Endothelial cell (in vitro differentiated cells): ENCODE data around the gene SRP54. TPM values are rescaled to one million over a fixed set of nuclear protein-coding genes. Genes with fewer than 3 reads are reported as not detected.

ENCODE experiments used
- DNase-seq: peaks from one replicate; pipeline ENCODE4 v3.0.0; 2021; ENCODE audit warnings: low spot score
- H3K27ac Mint-ChIP-seq: one replicate; pipeline ENCODE4 v1.8.0; 2021; ENCODE audit warnings: mixed read lengths, inconsistent platforms; ENCODE audit not compliant: unreplicated experiment
- H3K27me3 Mint-ChIP-seq: one replicate; pipeline ENCODE4 v1.8.0; 2021; ENCODE audit warnings: mild to moderate bottlenecking, moderate library complexity, mixed read lengths, inconsistent platforms; ENCODE audit not compliant: unreplicated experiment
- H3K36me3 Mint-ChIP-seq: one replicate; pipeline ENCODE4 v1.8.0; 2021; ENCODE audit warnings: mild to moderate bottlenecking, low read depth, mixed read lengths, inconsistent platforms; ENCODE audit not compliant: unreplicated experiment
- H3K4me1 Mint-ChIP-seq: one replicate; pipeline ENCODE4 v1.8.0; 2021; ENCODE audit warnings: mild to moderate bottlenecking, mixed read lengths, inconsistent platforms; ENCODE audit not compliant: unreplicated experiment
- H3K4me3 Mint-ChIP-seq: one replicate; pipeline ENCODE4 v1.8.0; 2021; ENCODE audit warnings: mild to moderate bottlenecking, mixed read lengths, inconsistent platforms; ENCODE audit not compliant: unreplicated experiment
- H3K9me3 Mint-ChIP-seq: one replicate; pipeline ENCODE4 v1.8.0; 2021; ENCODE audit warnings: mixed read lengths, inconsistent platforms; ENCODE audit not compliant: unreplicated experiment
- total RNA-seq: library from RNA; stranded (reverse); fragmentation: NEBNext Ultra II Directional; extraction: Animal tissue kit (Norgen Biotek cat#: 25700); gene quantifications from one replicate; pipeline ENCODE4 v1.2.1, GENCODE V29; 2021; ENCODE audit not compliant: unreplicated experiment
- TF ChIP-seq, protein P1 (sequence below): fragments of 200-600 bp; sonication (generic); IDR thresholded peaks from one replicate; pipeline ENCODE4 v1.5.0; 2021; ENCODE audit warnings: antibody characterized with exemption; ENCODE audit not compliant: unreplicated experiment

Gene SRP54
- total RNA-seq, 1 donor from 2014 or later = 47.7 TPM

DNA sequence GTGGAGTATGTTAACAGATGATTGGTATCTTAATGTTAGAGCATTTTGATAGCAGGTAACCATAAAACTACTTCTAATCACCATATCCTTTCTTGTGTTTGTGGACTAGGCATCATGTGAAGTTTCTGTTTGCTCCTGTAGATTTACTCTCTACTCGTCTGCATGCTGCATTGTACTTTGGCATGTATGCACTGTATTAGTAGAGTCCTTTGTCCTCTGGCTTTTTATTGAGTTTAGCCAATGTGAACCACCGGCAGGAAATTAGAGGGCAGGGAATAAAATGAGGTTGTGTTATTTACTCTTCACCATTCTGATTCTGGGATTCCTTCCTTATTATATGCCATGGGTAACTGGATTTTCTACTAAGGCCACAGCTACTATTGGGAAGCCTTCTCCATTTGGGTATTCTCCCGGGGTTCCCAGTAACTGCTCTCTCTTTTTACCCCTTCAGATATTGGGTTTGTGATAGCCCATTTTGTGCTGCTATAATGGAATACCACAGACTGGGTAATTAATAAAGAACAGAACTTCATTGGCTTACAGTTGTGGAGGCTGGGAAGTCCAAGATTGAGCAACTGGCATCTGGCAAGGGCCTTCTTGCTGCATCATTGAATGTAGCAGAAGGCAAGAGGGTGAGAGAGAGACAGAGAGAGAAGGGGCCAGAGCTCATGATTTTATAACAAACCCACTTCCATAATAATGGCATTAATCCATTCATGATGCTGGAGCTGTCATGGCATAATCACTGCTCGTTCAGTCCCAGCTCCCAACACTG lies 85.6 kb downstream of the SRP54 start:
- H3K27ac Mint-ChIP-seq = no peak overlapping the region
- H3K9me3 Mint-ChIP-seq = no peaks in the 10 kb centered on the region

DNA sequence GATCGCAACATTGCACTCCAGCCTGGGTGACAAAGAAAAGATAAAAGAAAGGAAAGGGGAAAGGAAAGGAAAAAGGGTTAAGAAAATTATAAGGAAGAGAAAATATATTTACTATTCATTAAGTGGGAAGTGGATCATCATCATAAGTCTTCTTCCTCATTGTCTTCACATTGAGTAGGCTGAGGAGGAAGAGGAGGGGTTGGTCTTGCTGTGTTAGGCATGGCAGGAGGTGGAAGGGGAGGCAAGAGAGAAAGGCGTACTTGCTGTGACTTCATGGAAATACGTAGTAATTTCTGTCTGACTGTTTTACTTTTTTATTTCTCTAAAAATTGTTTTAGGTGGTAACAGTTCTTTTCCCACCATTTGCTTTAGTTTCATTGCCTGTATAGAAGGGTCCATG lies 89.4 kb downstream of the SRP54 start:
- TF ChIP-seq, protein P1, sequence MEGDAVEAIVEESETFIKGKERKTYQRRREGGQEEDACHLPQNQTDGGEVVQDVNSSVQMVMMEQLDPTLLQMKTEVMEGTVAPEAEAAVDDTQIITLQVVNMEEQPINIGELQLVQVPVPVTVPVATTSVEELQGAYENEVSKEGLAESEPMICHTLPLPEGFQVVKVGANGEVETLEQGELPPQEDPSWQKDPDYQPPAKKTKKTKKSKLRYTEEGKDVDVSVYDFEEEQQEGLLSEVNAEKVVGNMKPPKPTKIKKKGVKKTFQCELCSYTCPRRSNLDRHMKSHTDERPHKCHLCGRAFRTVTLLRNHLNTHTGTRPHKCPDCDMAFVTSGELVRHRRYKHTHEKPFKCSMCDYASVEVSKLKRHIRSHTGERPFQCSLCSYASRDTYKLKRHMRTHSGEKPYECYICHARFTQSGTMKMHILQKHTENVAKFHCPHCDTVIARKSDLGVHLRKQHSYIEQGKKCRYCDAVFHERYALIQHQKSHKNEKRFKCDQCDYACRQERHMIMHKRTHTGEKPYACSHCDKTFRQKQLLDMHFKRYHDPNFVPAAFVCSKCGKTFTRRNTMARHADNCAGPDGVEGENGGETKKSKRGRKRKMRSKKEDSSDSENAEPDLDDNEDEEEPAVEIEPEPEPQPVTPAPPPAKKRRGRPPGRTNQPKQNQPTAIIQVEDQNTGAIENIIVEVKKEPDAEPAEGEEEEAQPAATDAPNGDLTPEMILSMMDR = no peak
- no peaks in the 10 kb centered on the region for H3K4me1 Mint-ChIP-seq
- H3K9me3 Mint-ChIP-seq = no peaks in the 10 kb centered on the region
- no peaks in the 10 kb centered on the region for H3K27me3 Mint-ChIP-seq
- DNase-seq = no peak
- no peak overlapping the region for H3K27ac Mint-ChIP-seq
- H3K4me3 Mint-ChIP-seq = no peak overlapping the region
- H3K36me3 Mint-ChIP-seq = peaks cover 23% of the 10 kb centered on the region

More for the DNA sequence above, 85.6 kb downstream of the SRP54 start:
- Mint-ChIP-seq H3K27me3 (no peaks in the 10 kb centered on the region), H3K4me3 (no peak overlapping the region), H3K36me3 (peaks cover 17% of the 10 kb centered on the region), H3K4me1 (no peaks in the 10 kb centered on the region)
- no peak for DNase-seq
- TF ChIP-seq, protein P1 = no peak

DNA sequence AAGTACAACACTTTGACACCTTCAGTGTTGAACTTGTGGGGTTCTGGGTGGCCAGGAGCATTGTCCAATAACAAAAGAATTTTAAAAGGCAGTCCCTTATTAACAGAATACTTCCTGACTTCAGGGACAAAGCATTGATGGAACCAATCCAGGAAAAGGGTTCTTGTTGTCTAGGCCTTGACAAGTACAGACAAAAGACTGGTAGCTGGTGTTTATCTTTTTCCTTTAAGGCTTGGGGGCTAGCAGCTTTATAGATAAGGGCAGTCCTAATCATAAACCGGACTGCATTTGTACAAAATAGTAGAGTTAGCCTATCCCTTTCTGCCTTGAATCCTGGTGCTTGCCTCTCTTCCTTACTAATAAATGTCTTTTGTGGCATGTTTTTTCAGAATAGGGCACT lies 90.7 kb downstream of the SRP54 start:
- no peaks in the 10 kb centered on the region for H3K27me3 Mint-ChIP-seq
- H3K4me3 Mint-ChIP-seq = no peak overlapping the region
- no peaks in the 10 kb centered on the region for H3K9me3 Mint-ChIP-seq
- H3K27ac Mint-ChIP-seq = no peak overlapping the region
- DNase-seq = no peak
- peaks cover 13% of the 10 kb centered on the region for H3K36me3 Mint-ChIP-seq
- TF ChIP-seq, protein P1 = no peak
- H3K4me1 Mint-ChIP-seq = no peaks in the 10 kb centered on the region

DNA sequence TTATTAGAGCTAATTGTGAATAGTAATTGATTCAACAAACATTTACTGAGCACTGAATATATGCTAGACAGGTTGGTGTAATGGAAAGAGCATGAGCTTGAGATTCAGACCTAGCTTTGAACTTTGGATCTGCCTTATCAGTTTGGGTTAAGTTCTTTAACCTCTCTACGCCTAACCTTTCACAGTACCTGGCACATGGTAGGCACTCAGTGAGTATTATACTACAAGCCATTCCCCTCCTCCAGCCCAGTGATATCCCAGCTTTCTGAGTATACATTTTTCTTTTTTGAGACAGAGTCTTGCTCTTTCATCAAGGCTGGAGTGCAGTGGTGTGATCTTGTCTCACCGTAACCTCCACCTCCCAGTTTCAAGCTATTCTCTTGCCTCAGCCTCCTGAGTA lies 95.3 kb downstream of the SRP54 start:
- Mint-ChIP-seq H3K9me3 (no peaks in the 10 kb centered on the region), H3K27me3 (no peaks in the 10 kb centered on the region), H3K4me3 (no peak overlapping the region), H3K36me3 (peaks cover 8% of the 10 kb centered on the region), H3K27ac (no peak overlapping the region), H3K4me1 (no peaks in the 10 kb centered on the region)
- TF ChIP-seq, protein P1 = no peak
- DNase-seq = no peak

Other genes starting within 250 kb of the SRP54 start
- 27.2 TPM for gene BAZ1A, start 107.6 kb upstream of the SRP54 start, total RNA-seq
- gene FAM177A1, start 63.3 kb downstream of the SRP54 start, total RNA-seq = 25.6 TPM
- 29.1 TPM for gene PPP2R3C, start 139.0 kb downstream of the SRP54 start, total RNA-seq
- 56.6 TPM for gene PRORP, start 139.6 kb downstream of the SRP54 start, total RNA-seq